ENCODE data around the gene LONP1.
A peak's percentile ranks its signal among the peaks of the same experiment; 100 is the strongest.

DNA sequence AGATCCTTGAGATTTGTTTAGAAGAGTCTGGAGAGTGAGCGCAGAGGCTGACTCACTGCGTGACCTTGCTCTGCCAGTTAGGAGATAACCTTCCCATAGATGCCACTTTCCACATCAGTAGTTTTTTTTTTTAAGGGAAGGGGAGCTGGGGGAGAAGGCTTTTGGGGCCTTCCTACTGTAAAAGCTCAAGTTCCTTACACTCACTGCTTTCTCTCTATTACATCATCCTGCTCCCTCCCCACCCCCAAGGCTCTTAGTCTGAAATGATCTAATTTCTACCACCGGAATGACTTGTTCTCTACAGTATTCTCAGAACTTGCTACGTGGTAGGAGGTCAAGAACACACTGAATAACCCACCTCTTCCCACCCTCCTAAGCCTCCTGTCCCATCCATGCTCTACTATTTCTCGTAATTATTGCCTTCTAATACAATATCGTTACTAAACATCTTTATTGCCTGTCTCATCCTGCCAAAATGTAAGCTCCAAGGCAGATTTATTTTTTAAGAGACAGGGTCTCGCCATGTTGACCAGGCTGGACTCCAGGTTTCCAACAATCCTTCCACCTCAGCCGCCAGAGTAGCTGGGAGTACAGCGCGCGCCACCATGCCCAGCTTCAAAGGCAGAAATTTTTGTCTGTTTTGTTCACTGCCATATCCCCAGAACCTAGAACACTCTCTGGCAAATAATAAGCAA lies 1.2 kb downstream of the LONP1 start:
- TF ChIP-seq, protein P1, sequence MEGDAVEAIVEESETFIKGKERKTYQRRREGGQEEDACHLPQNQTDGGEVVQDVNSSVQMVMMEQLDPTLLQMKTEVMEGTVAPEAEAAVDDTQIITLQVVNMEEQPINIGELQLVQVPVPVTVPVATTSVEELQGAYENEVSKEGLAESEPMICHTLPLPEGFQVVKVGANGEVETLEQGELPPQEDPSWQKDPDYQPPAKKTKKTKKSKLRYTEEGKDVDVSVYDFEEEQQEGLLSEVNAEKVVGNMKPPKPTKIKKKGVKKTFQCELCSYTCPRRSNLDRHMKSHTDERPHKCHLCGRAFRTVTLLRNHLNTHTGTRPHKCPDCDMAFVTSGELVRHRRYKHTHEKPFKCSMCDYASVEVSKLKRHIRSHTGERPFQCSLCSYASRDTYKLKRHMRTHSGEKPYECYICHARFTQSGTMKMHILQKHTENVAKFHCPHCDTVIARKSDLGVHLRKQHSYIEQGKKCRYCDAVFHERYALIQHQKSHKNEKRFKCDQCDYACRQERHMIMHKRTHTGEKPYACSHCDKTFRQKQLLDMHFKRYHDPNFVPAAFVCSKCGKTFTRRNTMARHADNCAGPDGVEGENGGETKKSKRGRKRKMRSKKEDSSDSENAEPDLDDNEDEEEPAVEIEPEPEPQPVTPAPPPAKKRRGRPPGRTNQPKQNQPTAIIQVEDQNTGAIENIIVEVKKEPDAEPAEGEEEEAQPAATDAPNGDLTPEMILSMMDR (IDR thresholded peaks at IDR 0.05; ENCODE audit: insufficient read depth, low read length), result no peak
- peak; percentile 56; the same call in 1 of the 2 replicates for TF ChIP-seq POLR2AphosphoS5 (IDR thresholded peaks at IDR 0.05; ENCODE audit: low read depth)
